Dedifferentiated amniotic fluid mesenchymal stem cell (primary cell): ENCODE data around the gene PEX11B.

Experiments used
- DNase-seq: peaks from one replicate; pipeline ENCODE4 v3.0.0-alpha.2; 2016; ENCODE audit errors: extremely low spot score

PEX11B gene

DNA sequence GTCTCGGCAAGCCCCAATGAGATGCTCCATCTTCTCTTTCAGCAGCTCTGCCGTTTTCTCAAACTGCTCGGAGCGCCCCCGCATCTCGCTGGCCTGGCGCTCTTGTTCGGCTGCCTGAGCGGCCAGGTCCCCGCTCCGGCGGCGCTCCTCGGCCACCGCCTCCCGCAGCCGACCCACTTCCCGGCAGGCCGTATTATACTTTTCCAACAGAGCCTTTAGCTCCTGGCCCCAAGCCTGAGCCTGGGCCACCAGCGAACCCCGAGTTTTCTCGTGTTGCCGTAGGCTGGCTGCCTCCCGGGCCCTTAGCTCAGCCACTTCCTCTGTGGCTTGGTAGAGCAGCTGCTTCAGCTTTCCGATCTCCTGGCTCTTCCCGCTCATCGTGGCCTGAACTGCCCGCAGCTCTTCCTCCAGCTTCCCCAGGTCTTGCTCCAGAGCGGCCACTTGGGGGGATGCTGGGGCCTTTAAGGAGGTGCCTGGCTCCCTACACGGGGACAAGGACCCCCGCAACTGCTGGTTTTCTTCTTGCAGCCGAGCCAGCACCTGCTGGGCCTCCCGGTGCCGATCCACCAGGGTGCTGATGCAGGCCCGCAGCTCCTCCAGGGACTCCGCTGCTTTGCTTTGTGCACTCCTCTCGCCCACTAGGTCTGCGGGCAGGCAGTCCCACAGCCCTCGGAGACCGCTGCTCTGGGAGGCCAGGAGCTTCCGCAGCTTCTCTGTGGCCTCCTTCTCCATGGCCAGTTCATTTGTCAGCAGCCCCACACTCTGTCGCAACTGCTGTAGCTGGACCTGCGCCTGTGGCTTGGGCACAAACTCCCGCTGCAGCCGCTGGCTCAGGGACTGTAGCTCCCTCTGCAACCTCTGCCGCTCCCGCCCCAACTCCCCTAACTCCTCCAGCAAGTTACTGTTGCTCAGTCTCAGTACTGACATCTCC, 46.3 kb downstream of the PEX11B start:
- DNase-seq: no peak

DNA sequence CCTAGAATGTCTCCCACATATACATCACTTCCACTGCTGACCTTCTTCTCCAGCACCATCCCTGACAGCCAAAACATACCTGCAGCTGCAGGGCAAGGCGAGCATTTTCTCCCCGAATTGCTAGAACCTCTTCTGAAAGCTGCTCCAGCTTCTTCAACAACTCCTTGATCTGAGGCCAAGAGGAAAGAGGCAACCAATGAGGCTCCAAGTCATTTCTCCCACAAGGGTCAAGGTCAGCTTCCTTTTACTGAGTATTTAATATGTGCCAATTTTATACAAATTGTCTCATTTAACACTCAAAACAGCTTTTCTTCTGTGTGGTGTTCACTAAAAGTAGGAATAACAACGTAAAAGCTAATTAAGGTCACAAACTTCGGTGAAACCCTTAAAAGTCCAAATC, 50.3 kb downstream of the PEX11B start:
- no peak for DNase-seq

DNA sequence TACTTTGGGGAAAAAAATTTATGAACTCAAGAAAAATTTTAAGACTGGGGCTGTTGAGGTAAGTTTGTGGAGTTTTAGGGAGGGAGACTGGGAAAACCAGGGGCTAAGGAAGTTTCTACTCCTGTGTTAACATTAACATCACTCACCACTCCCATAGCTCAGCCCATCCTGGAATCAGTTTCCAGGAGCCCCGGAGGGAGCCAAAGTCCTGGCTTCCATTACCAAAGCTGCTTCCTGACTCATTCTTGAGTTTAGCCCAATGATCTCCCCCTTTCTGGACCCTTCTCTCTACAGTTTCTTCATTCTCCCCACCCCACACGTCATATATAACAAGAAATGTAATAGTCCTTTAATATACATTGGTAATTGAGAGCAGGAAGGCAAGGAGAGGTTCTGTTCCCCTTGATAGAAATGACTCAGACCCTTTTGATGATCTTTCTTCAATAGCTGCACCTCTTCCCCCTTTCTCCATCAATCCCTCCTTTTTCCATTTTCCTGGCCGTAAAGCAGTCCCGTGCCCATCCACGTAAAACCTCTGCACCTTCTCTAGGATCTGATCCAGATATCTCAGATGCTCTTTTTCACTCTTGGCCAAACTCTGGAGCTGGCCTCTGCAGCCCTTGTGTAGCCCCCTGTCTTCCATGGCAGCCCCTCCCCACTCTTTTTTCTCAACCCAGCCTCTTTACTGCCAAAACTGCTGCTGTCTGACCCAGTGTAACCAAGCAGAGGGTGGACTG, 55.1 kb downstream of the PEX11B start:
- DNase-seq: no peak
